ENCODE measurements around the gene ERC2.

ERC2 gene

DNA sequence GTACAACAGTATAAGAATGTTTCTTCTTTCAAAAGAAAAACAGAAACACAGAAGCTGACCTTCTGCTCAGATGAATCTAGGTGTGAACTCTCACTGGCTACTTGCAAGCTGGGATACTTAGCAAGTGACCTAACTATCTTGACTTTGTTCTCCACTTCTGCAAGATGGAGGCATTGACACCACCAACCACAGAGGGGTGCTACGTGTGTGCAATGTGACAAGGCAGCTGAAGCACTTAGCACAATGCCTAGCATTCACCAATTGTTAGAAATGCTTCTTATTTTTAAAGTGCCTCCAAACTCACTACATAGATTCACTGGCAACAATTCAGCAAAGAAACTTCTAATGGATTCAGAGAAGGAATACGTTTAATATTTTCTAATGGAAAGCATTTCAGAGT is 649.8 kb downstream of the ERC2 start:
- FAIRE-seq (no peak), DNase-seq (ENCODE audit: insufficient read length, low spot score) (no peak)

DNA sequence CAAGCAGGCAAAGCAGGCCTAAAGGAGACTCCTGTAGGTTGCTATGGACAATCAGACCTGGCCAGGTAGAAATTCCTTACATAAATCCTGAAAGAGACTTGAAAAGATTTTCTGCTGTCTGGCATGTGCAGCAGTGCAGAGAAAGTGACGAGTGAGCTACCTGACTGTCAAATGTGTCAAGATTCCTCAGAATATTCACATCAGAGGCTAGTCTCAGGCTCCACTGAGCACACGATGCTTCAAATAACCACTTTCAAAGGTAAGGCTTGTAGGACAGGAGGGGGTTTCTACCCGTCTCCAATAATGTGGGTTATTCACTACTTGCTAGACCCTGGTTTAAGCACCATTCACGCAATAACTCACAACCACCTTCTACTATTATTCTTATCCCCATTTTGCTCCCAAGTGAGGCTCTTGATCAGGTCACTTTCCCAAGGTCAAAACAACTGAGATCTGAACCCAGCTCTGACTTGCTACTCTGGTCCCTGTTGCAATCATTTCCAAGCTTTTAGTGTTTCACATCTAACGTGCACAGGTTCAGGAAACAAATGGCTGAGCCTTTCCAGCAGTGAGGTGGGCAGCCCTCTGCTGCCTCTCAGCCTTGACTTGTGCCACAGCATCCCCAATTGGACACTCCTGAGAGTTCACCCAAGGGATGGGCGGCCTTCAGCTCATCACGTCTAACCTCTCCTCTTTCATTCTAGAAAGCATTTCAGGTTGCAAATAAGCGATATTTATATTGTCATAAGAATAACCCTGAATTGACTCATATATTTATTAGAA is 651.3 kb downstream of the ERC2 start:
- DNase-seq (ENCODE audit: insufficient read length, low spot score) (no peak), FAIRE-seq (no peak)

GRCh38 chr3:55815262-55815661 is 653.0 kb downstream of the ERC2 start:
- no peak for FAIRE-seq

GRCh38 chr3:55813268-55814097 is 654.8 kb downstream of the ERC2 start:
- DNase-seq (ENCODE audit: insufficient read length, low spot score) (no peak), FAIRE-seq (no peak)

More at GRCh38 chr3:55815262-55815661, 653.0 kb downstream of the ERC2 start:
- DNase-seq (ENCODE audit: insufficient read length, low spot score): no peak

- FAIRE-seq: no peak
- DNase-seq (ENCODE audit: insufficient read length, low spot score): no peak
Measured at GRCh38 chr3:55812394-55813013, 655.8 kb downstream of the ERC2 start.

GRCh38 chr3:55807210-55807609 is 661.1 kb downstream of the ERC2 start:
- FAIRE-seq (no peak), DNase-seq (ENCODE audit: insufficient read length, low spot score) (no peak)

- DNase-seq (ENCODE audit: insufficient read length, low spot score): no peak
- FAIRE-seq: no peak
Measured at GRCh38 chr3:55805169-55805568, 663.1 kb downstream of the ERC2 start.

DNA sequence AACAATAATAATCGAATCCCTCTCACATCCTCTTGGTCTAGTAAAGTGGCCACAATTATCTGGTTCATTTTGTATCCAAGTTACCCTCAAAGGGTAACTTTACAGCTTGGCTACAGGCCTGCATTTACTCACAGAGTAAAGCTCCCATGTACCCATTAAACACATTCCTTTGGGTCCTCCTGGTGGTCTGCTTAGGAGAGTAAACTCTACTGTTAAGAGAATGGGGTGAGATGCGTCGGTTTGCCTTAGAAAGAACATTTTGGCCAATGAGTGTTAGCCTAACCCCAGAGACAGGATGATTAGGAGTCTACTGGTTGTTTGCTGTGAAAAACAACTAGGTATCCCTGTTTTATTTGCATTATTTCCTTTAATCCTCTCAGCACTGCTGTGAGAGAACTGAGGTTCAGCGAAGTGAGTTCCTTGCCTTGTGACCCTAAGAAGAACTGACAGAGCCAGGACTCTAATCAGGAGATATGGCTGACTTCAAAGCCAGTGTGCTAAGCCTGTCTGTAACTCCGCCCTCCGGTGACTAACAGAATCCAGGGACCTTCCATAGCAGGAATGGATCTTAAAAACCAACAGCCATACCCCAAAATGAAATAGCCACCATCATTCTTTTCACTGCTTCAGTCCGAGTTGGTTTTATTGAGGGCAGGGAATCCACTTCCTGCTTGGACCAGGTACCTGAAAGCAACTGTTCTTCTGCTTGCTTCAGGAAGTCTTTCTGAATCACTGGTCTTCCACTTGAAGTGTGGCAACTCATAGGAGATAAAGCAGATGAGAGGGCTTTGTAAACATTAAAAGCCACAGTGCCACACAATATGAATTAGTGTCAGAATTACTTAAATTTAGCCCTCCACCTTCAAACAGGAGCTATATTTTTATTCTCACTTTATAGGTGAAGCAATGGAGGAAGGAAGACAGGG is 663.8 kb downstream of the ERC2 start:
- DNase-seq (ENCODE audit: insufficient read length, low spot score): no peak
- no peak for FAIRE-seq

DNA sequence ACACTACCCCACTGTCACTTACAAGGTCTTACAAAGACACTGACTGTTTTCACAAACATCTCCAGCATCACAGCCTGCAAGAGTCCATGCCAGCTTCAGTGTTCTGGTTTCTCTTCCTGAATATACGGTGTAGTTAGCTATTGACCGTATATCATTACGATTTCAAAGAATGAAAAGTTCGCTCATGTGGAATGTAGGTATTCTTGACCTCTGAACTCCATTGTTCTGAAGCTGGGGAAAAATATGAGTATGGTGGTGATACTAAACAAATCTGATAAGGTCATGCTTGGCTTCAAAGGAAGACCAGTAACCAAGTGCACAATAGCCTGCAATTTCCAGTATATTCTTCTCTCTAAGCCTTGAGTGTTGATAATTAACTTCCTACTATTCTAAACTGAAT is 665.5 kb downstream of the ERC2 start:
- FAIRE-seq (no peak), DNase-seq (ENCODE audit: insufficient read length, low spot score) (no peak)

- FAIRE-seq: no peak
- DNase-seq (ENCODE audit: insufficient read length, low spot score): no peak
Measured at GRCh38 chr3:55801676-55802075, 666.6 kb downstream of the ERC2 start.

DNA sequence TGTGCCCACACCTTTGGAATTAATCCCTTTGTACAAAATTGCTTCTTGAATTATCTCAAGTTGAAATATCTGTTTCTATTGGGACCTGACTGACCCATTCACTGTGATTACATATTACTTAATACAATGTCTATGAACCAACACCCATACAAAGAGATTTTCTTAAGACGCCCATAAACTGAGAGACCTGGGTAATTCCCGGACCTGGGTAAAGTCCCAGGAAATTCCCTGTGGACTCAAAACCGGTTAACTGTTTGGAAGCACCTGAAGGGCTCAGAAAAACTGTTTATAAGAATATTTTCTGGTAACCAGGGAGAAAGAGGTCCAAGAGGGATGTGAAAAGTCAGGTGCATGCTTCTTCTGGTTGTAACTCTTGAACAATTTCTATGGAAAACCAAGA is 667.2 kb downstream of the ERC2 start:
- no peak for FAIRE-seq
- DNase-seq (ENCODE audit: insufficient read length, low spot score): no peak

- FAIRE-seq: no peak
- DNase-seq (ENCODE audit: insufficient read length, low spot score): no peak
Measured at GRCh38 chr3:55797775-55798174, 670.5 kb downstream of the ERC2 start.

DNA sequence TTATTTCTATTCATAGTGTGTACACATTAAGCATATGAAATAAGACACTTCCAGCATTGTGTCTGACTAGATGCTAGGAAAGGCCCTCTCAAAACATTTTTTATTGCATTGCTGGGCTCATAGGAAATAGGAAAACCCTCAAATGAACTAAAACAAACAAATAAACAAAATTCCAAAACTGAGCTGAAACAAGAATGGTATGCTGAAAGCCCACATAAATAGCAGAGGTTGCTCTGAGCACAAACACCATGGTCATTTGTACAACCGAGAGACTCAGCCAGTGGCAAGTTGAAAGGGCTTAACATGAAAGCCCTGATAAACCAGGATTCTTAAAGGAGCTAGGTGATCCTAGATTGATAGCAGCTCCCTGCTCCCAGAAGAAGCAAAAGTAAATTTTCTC is 671.2 kb downstream of the ERC2 start:
- DNase-seq (ENCODE audit: insufficient read length, low spot score) (no peak), FAIRE-seq (no peak)

GRCh38 chr3:55796533-55796932 is 671.7 kb downstream of the ERC2 start:
- FAIRE-seq: no peak
- no peak for DNase-seq (ENCODE audit: insufficient read length, low spot score)

GRCh38 chr3:55795746-55796145 is 672.5 kb downstream of the ERC2 start:
- DNase-seq (ENCODE audit: insufficient read length, low spot score): no peak
- no peak for FAIRE-seq

- FAIRE-seq (no peak), DNase-seq (ENCODE audit: insufficient read length, low spot score) (no peak)
Measured at GRCh38 chr3:55795296-55795695, 673.0 kb downstream of the ERC2 start.

DNA sequence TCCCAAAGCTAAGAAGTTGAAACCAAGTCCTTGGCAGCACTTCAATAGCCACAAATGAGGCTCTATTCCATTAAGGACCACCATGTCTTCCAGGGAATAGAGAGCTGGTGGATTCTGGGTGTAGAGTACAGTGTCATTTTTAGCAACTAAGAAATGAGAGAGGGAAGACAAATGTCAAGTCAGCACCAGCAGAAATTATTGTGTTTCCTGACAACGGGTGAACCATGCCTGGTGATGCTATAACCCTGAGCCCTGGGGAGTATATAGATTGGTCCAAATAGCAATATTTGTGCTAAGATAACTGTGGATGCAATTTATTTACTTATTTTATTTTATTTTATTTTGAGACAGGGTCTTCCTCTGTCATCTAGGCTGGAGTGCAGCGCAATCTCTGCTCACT is 675.5 kb downstream of the ERC2 start:
- FAIRE-seq: no peak

GRCh38 chr3:55792009-55792408 is 676.3 kb downstream of the ERC2 start:
- DNase-seq (ENCODE audit: insufficient read length, low spot score): no peak
- no peak for FAIRE-seq

More for the DNA sequence above, 675.5 kb downstream of the ERC2 start:
- DNase-seq (ENCODE audit: insufficient read length, low spot score): no peak

GRCh38 chr3:55790596-55791350 is 677.5 kb downstream of the ERC2 start:
- no peak for DNase-seq (ENCODE audit: insufficient read length, low spot score)
- FAIRE-seq: no peak

DNA sequence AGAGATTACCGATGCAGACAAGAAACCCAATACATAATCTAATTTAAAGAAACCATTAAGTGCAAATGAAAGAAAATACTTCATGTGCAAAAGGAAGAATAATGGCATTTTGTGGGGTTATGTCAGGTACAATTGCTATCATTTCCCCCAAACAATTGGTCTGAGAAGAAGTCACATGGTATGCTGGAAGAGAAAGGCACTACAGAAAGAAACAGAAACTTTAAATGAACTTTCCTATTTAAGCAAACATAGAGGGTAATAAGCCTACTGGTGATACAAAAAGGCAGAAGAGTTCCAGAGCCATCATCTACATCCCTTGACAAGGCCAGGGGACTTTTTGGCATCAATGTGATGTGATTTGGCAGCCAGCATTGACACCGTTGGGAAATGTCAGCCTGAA is 678.8 kb downstream of the ERC2 start:
- no peak for DNase-seq (ENCODE audit: insufficient read length, low spot score)
- FAIRE-seq: no peak
